HG02870 (cell line): Measurements from ENCODE around the gene SEMA4A.
"Not testable (repeated sequence)": the region's sequence is repeated elsewhere in the genome, so short reads cannot be mapped to it uniquely, and the experiment has no call there.

ENCODE experiments used
- ATAC-seq: cut with Tn5 transposase; IDR thresholded peaks from one replicate; pipeline ENCODE4 v1.9.1; 2021; ENCODE audit warnings: mild to moderate bottlenecking, moderate library complexity; ENCODE audit not compliant: unreplicated experiment

SEMA4A gene

DNA sequence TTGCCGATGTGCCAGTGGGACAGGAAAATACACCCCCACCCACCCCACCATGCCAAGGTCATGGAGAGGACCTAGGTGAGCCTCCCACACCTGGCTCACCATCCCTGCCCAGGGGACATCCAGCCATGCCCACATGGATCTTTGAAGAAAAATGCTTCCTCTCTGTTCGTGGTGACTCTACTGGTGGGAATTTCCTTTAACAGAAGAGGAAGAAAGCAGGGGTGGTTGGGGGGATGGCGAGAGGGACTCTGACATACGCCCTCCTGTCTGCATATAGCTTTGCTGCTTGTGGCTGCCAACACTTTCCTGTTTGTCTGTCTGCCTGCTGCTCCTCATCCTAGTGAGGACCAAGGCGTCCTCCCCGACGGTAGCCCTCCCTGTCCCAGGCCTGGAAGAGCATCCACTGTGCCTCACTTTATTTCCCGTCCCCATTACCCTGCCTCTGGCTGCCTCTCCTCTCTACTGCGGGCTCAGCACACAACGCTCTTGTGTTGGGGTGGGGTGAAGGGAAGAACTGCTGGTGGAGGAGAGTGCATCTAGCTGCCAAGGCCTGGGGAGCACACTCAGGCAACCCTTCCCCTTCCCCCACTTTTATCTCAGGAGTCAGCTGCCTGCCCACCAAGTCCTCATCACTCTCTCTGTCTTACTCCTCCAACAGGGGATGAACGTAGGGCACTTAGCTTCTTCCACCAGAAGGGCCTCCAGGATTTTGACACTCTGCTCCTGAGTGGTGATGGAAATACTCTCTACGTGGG, 2.5 kb downstream of the SEMA4A start:
- no peak for ATAC-seq

DNA sequence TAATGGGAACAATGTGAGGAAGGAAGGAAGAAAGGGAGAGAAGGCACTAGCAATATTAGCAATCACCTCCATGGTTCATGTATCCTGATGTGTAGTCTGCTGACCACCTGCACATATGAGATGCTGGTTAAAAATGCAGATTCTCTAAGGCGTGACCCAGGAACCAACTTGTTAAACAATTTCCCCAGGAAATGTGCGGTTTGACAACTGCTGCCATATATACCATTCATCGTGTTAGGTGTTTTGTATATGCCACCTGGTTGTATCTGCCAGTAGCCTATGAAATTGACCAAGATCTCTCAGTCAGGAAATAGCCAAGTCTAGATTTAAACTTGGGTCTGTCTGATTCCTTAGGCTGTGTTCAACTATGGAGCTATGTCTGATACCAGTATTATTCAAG, 4.1 kb downstream of the SEMA4A start:
- no peak for ATAC-seq

DNA sequence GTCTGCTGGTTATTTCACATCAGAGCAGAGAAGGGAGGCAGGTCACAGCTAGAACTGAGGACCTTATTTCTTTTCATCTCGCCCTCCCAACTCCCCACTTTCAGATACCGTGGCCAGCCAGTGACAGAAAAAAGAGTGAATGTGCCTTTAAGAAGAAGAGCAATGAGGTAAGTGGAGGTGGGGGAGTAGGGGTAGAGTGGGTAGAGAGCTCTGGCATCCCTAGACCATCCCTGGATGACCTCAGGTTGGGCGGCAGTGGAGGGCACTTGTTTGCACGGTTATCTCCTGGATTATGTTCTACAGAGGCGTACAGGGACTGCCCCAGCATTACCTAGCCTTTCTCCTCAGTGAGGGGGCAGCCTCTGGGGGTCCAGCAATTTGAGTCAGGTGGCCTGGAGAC, 4.6 kb downstream of the SEMA4A start:
- ATAC-seq, result no peak

DNA sequence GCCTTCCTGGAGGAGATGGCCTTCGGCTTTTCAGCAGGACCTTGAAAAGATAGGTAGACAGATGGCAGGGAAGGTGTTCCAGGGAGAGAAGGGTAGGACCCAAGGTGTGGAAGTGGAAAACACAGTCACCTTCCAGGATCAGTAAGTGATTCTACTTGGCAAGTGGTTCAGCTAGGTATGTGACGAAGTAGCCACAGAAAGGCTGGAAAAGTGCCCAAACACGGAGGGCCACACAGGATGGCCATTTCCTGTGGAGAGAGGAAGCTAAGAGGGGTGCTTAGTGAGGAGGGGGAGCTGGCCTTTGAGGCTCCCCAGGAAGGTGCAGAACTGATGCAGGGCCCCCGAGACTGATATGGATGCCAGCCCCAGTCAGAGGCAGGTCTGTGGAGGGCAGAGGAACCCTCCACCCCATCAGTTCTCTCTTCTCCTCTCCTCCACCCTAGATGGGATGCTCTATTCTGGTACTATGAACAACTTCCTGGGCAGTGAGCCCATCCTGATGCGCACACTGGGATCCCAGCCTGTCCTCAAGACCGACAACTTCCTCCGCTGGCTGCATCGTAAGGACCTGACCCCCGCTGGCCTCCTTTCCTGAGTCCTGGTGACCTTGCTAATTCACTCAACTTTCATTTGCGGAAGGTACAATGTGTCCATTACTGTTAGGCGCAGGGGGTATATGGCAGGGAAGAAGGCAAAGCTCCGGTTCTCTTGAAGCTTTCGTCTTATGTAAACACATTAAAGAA, 6.8 kb downstream of the SEMA4A start:
- no peak for ATAC-seq

DNA sequence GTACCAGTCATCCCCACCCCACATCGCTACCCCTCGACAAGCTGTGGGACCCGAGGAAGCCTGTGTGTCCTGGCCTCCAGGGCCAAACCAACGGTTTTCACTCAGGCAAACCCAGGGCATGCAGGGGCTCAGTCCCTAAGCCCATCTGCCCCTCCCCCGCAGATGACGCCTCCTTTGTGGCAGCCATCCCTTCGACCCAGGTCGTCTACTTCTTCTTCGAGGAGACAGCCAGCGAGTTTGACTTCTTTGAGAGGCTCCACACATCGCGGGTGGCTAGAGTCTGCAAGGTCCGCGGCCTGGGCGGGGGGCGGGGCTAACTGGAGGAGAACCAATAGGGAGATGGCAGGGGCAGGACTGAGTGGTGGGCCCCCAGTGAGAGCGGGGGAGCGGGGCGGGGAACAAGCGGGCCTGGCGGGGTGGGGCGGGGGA, 7.4 kb downstream of the SEMA4A start:
- no peak for ATAC-seq

DNA sequence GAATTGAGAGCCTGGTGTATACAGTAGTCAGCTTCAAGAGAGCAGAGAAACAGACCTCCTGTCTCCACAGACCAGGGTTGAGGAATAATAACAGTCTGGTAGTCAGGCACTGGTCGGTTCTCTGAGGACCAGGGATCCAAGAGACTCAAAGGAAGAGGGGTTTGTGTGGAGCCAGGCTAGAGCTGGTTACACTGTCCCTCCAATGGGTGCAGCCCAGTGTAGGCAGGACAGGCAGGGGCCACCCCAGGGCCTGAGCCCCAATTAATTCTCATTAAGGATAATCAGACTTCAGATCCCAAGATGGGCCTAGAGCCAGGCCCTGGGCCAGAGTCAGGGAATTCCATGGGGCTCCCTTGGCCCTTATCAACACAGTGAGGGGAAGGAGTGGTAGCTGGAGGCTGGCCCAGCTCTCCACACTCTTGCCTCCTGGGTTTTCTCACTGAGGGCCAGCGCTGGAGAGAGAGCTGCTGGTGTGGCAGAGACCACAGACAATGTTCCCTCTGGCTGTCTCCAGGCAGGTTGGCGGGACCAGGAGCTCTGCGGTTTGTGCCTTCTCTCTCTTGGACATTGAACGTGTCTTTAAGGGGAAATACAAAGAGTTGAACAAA, 9.1 kb downstream of the SEMA4A start:
- ATAC-seq, result no peak

DNA sequence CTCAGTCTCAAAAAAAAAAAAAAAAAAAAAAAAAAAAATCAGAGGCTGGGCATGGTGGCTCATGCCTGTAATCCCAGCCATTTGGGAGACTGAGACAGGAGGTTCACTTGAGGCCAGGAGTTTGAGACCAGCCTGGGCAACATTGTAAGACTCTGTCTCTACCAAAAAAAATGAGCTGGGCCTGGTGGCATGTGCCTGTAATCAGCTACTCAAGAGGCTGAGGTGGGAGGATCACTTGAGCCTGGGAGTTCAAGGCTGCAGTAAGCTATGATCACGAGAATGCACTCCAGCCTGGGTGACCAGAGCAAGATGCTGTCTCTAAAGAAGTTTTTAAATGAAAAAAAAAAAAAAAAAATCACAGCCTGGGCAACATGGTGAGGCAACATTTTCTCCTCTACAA, 10.3 kb downstream of the SEMA4A start:
- ATAC-seq, result no peak

DNA sequence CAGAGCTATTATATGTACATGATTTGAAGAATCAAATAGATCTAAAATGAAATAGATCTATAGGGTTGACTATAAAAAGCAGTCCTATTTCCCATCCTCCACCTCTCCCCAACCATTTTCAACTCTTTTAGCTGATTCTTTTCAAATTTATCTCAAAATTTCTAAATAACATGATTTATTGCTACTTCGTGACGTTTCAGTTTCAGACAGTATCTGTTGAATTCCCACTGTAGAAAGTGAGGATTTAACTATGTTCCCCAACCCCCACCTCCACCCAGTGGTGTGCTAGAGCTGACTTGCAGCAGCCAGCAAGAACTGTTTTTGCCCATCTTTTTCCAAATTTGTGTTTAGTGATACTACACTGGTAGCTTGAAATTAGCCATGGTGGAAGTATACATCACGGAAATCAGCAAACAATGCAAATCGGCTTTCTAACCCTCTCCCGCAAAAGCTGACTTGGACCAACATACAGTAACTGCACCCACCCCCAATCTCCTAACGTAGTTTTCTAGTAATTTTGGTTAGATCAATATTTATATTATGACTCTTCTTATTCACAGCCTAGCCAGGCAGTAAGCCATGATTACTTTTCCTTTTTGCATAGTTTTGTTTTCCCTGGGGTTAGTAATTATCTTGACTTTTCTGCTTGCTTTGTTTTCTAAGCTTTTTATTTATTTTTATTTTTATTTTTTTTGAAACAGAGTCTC, 10.9 kb downstream of the SEMA4A start:
- no peak for ATAC-seq

DNA sequence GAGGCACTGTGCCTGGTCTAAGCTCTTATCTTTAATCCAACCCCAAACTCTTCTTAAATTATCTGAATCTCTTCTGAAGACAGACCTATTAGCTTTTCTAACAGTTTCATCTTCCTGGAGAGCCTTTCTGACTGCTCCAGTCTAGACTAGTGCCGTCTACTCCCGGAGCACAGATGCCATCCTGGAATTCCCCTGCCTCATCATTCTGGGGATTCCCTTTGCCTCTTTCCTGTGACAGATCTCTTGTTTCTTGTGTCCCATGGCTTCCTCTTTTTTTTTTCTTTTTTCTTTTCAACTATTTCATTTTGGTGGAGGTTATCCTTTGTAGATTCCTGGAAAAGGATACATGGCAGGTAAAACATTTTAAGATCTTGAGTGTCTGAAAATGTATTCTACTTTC, 11.7 kb downstream of the SEMA4A start:
- no peak for ATAC-seq

DNA sequence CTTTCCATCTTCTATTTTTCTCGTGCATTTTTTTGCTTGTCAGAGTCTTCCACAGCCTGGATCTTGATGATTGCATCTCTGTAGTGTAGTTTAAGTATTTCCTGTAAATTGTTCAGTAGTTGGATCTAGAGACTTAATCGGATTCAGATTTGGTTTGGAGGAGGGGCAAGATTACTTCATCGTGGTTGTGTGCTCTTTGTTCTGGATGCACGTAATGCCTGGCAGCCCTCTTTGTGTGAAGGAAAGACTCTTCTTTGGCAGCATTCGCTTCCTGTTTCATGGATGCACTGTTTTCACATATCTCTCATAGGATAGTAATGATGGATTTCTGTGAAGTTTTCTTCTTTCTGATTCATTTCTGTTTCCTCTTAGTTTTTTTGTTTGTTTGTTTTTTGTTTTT, 14.2 kb downstream of the SEMA4A start:
- ATAC-seq, result no peak

DNA sequence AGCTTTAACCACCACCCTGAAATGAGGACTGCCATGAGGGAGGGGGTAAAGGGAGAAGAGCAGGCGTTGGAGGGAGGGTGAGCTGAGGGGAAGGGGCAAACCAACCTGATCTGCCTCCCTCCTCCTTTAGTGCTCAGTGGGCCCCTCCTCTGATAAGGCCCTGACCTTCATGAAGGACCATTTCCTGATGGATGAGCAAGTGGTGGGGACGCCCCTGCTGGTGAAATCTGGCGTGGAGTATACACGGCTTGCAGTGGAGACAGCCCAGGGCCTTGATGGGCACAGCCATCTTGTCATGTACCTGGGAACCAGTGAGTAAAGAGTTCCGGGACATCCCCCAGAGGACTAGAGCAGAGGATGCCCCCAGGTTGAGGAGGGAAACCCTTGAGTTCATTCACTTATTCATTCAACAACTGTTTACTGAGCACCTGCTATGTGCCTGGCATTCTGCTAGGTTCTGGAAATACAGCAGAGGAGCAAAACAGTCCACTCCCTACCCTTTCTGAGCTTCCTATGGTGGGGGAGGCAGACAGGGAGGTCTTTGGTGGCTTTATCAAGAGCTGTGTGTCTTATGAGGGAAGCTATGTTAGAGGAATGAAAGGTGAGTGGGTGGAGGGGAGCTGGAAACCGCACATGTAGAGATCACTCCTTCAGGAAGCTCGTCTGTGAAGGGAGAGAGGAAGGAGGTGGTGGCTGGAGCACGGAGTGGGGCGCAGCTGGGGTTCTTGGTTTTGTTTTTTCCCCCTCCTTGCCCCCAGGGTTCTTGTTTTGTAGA, 19.5 kb downstream of the SEMA4A start:
- no peak for ATAC-seq

DNA sequence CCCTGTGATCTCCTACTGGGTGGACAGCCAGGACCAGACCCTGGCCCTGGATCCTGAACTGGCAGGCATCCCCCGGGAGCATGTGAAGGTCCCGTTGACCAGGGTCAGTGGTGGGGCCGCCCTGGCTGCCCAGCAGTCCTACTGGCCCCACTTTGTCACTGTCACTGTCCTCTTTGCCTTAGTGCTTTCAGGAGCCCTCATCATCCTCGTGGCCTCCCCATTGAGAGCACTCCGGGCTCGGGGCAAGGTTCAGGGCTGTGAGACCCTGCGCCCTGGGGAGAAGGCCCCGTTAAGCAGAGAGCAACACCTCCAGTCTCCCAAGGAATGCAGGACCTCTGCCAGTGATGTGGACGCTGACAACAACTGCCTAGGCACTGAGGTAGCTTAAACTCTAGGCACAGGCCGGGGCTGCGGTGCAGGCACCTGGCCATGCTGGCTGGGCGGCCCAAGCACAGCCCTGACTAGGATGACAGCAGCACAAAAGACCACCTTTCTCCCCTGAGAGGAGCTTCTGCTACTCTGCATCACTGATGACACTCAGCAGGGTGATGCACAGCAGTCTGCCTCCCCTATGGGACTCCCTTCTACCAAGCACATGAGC, 23.3 kb downstream of the SEMA4A start:
- ATAC-seq, result no peak

DNA sequence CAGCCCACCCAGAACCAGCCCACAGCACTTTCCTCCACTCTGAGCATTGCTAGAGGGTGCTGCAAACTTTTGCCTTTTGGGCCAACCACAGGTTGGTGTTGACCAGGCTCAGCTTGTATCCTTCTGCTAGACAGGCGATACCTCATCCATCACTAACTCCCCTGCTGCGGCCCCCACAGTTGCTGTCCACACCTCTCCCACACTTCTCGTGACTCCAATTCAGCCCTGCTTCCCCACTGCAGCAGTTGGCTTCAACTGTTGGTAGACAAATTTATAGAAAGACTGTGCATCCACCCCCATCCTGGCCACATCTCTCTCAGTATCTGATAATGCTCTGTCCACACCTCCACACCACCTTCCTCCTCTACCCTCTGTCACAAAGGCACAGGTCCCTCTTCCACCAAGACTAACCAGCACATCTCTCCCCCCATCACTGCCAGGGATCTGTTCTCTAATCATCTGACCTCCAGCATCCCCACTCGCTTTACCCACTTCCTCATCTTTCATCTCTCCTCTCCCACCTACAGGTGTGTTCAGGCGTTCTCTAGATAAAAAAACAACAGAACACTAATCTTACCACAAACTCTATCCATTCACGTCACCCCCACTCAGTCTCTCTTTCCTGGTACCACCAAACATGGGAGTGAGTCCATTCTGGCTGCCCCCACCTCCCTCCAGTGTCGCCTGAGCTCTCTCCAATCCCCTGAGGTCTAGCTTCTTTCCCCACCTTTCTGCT, 24.7 kb downstream of the SEMA4A start:
- no peak for ATAC-seq

DNA sequence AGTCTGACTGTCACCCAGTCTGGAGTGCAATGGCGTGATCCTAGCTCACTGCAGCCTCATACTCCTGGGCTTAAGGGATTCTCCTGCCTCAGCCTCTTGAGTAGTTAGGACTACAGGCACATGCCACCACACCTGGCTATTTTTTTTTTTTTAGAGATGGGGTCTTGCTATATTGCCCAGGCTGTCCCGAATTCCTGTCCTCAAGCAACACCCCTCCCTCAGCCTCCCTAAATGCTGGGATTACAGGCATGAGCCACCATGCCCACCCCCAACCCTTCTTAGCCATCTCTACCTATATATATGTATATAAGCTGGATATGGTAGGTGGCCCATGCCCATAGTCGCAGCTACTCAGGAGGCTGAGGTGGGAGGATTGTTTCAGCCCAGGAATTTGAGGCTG, 27.1 kb downstream of the SEMA4A start:
- no peak for ATAC-seq

DNA sequence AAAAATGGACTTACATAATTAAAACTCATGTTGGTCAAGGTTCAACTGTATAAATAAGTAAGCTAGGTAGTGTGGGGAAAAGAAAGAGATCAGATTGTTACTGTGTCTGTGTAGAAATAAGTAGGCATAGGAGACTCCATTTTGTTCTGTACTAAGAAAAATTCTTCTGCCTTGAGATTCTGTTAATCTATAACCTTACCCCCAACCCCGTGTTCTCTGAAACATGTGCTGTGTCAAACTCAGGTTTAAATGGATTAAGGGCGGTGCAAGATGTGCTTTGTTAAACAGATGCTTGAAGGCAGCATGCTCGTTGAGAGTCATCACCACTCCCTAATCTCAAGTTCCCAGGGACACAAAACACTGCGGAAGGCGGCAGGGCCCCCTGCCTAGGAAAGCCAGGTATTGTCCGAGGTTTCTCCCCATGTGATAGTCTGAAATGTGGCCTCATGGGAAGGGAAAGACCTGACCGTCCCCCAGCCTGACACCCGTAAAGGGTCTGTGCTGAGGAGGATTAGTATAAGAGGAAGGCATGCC, 28.1 kb downstream of the SEMA4A start:
- not testable (repeated sequence) for ATAC-seq

DNA sequence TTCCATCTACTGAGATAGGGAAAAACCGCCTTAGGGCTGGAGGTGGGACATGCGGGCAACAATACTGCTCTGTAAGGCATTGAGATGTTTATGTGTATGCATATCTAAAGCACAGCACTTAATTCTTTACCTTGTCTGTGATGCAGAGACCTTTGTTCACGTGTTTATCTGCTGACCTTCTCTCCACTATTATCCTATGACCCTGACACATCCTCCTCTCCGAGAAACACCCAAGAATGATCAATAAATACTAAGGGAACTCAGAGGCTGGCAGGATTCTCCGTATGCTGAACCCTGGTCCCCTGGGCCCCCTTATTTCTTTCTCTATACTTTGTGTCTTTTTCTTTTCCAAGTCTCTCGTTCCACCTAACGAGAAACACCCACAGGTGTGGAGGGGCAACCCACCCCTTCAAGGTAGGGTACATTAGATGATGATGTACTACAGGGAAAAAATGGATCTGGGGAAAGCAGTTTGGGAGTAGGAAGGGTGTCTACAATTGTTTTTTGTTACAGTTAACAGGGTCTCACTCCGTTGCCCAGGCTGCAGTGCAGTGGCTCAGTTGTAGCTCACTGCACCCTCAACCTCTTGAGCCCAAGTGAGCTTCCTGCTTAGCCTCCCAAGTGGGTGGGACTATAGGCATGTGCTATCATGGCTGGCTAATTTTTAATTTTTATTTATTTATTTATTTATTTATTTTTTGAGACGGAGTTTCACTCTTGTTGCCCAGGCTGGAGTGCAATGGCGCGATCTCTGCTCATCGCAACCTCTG, 28.8 kb downstream of the SEMA4A start:
- not testable (repeated sequence) for ATAC-seq

DNA sequence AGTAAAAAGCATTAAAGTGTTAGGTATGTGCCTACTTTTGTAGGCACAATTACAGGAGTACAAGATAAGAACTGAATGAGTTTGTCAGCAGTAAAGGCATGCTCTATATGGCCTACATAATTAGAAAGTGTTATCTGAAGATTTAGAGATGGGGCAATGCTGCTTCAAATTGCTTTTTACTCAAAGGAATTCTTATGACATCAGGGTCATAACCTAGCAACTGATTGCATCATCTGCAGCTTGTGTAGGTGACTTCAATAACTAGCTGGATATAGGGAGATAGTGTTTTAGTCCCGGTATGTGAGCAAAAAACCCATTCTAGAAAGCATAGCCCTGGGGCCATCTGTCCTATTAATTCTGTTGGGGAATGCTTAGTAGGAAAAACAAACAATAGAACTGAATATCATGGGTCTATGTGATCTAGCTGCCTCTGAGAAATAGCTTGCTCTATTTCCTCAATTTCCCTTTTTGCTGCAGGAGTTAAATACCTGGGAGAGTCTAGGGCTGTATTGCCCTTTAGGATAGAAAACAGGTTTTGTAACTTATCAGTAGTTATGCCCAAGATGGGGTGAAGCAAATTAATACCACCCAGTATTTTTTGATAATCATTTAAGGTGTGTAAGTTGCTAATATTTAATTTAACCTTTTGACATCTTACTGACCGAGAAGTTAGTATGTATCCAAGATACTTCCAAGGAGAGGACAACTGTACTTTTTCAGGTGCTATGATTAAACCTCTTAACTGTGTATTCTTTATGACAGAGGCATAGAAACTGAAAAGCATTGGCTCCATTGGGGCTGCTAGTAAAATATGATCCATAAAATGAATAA, 33.2 kb downstream of the SEMA4A start:
- not testable (repeated sequence) for ATAC-seq

DNA sequence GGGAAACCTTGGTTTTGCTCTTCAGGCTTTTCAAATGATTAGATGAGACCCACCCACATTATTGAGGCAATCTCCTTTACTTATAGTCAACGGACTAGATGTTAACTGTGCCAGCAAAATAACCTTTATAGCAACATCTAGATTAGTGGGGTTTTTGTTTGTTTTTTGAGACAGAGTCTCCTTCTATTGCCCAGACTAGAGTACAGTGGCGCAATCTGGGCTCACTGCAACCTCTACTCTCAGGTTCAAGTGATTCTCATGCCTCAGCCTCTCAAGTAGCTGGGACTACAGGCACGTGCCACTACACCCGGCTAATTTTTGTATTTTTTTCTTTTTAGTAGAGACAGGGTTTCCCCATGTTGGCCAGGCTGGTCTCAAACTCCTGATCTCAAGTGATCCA, 36.9 kb downstream of the SEMA4A start:
- ATAC-seq, result not testable (repeated sequence)
